Measurements from ENCODE around the gene KIF26A.

KIF26A gene

DNA sequence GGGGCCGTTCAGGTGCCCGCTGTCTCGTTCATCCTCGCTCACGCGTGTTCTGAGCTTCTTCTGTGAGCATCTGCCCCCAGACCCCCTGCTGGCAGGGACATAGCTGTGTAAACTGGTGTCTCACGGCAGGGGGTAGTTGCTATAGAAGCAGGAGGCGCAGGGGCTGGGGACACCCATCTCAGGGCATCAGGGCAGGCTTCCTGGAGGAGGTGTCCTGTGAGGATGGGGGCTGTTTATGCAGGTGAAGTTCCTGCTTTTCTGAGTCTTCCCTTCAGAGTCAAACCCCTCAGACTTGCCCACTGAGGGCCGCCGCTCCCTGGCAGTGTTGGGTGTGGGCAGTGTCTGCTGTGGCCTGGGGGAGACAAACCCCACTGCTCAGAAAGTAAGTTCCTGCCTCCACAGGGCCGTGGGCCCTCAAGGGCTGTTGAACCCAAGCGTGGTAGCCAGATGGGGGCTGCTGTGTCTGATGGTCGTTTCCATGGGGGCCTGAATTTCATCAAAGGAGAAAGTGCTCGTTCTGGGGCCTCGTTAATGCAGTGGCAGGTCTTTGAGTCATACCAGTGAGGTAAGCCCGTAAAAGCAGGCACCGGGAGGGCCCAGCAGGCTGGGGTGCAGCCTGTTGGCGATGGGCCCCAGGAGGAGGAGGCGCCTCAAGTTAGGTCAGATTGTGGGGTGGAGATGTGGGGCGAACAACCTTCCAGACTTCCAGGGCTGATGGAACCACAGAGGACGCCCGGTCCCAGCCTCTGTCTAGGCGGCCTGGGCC is 23.4 kb downstream of the KIF26A start:
- no peak for DNase-seq

DNA sequence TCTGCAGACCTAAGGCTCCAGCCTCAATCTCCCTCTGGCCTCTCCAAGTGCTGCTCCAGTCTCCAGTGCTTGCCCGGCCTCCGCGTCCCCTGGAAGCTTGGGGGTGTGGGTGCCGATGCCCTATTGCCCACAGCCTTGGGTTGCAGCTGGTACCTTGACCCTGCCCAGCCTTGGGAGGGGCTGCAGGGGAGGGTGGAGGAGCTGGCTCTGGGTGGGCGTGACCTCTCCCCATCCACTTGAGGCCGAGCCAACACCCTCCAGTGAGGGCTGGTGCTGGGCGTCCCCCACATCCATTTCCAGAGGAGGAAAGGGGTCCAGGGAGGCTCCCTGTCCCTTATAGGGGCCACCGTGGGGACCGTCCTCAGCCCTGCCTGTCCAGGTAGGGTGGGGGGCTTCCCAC is 24.1 kb downstream of the KIF26A start:
- no peak for DNase-seq

DNA sequence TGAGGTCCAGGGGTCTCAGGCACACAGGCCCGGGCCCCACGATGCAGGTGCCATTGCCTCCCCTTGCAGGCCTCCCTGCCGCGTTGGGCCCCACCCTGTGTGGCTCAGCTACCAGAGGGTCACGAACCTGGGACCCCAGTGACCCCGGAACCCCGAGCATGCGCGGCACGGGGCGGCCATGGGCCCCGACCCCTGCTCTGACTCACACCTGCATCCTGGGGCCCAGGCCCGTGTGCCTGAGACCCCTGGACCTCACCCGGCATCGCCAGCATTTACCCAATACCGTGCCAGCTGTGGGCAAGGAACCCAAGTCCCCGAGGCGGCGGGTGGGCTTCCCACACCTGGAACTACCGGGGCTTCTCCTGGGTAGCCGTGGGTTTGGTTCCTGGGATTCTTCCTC is 25.2 kb downstream of the KIF26A start:
- DNase-seq: no peak

DNA sequence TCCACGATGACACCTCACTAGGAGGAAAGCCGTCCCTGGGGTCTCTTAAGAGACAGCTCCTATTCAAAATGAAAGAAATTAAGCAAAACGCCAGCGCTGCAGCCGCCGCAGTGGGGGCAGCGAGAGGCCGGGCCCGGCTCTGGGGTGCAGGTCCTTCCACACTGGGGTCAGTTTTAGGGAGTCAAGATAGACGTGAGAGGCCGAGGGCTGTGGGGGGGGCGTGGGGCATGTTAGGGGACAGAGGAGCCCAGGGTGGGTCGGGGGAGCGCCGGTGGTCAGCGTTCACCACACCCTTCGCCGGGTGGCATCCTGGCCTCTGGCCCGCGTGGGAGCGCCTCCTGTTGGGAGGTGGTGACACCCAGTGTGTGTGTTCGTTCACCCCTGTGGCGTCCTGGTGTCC is 25.7 kb downstream of the KIF26A start:
- no peak for DNase-seq

DNA sequence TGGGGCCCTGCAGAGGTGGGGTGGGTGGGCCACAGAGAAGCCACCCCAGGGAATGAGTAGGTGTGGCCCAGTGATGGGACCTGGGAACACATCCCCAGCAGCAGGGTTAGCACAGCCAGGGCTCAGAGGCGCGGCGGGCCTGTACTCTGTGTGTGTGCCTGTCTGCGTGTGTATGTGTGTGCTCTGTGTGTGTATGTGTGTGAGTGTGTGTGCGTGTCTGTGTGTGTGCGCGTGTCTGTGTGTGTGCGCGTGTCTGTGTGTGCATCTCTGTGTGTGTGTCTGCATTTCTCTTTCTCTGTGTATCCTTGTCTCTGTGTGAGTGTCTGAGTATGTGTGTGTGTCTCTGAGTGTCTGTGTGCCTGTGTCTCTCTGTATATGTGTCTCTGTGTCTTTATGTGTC is 26.1 kb downstream of the KIF26A start:
- DNase-seq: no peak

DNA sequence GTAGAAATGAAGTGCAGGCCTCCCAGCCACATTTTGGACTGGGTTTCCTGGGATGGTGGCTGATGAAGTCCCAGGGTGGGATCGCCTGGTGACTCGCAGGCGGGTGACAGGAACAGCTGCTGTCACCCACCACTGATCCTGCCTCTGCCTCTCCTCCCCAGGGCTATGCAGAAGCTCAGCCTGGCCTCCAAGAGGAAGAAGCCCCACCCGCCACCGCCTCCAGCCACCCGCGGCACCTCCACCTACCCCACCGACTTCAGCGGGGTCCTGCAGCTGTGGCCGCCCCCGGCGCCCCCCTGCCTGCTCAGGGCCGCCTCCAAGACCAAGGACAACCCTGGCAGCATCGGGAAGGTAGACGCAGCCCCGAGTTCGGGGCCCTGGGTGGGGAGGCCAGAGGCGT is 28.3 kb downstream of the KIF26A start:
- no peak for DNase-seq

DNA sequence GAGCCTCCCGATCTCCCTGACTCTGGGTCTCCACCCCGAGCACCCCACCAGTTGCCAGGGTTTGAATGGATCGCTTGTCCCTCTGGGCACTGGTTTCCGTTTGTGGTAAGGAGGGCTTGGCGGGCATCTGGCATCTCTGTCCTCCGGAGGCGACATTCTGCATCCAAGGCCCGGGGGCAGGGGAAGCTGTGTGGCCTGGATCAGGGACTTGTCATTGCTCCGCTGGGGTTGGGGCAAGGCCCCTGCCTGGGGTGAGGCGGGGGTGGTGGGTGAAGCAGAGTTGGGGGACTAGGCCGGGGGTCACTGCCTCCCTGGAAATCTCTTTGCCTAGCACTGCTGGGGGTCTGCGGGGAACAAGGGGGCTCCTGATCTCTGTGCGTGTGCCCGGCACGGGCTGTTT is 30.2 kb downstream of the KIF26A start:
- DNase-seq: no peak

DNA sequence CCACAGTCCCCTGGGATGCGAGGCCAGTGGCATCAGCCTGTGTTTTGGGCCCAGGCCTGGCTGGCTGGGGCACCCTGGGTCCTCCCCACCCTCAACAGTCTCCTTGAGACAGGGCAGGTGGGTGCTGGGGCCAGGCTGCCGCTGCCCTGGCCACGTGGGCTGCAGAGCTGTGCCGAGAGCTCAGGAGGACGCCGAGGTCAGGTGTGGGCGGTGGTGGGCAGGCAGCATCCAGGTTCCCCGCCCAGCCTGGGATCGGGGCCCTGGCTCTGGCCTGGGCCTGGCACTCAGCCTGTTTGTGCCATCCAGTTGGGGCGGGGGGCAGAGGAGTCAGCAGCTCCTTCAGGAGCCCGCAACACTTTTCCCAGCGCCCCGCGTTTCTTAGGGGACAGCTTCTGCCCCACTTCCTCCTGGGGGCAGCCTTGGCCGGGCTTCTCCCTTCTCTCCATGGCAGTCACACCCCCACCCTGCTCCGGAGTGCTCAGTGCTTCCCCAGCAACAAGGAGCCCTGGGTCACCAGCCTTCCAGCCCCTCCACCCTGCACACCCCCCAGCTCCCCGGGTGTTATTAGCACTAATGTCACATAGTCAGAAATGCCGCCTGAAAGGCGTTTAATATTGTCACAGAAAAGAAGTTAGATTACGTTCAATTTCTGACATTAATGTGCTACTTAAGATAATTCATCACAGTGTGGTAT is 30.8 kb downstream of the KIF26A start:
- no peak for DNase-seq

DNA sequence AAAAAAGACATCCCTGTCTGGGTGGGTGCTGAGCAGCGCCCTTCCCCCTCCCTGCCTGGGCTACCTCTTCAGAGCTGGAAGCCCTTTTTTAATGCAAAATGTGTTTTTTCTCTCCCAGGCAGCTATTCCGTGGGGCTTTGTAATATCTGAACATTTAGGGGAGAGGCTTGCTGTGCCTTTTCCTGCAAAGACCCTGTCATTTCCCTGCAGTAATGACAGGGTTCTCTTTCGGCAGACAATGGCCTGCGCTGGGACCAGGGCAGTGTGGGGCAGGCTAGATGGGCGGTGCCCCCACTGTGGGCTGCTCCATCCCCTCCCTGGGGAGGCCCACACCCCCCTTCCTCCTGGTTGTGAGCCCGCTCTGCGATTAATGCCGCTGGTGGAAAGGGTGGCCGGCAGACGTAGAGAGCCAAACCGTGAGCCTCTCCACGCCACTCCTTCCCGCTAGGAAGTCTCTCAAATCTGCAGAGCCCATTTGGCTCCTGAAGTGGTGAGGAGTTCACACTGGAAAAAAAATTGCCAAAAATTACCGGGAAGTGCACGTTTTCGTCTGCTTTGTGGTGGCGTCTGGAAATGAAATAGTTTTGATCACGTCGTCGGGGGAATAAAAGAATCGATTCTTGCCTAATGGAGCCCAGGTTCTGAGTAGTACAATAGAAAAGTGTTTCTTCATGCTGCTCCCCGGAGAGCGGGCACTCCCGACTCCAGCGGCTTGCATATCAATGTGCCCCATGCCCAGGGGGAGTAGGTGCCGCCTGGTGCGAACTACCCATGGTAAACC is 31.5 kb downstream of the KIF26A start:
- no peak for DNase-seq

DNA sequence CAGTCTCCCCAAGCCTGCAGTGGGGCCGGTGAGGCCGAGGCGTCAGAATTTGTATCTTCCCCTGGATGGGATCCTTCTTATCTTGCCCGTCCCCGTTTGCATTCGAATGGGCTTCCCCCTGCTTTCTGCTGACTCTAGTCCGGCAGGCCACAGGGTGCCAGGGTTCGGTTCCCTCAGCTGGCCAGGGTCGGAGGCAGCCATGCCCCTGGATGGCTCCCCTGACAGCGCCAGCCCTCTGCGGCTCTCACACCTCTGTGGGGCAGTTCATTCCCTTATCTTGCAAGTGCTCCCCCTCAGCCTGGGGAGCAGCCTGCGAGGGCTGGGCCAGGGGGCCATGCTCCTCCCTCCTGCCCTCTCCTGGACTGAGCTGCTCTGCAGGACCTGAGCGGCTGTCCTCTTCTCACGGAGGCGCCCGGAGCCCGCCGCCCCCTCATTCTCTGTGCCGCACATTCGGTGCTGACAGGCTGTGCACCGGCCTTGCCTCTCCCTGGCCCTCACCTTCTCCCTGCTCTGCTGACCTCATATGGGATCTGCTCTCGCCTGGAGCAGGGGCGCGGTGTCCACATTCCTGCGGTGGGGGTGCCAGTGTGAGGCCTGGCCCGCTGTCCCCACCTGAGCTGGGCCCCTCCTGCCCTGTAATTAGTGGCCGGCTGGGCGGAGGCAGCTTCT is 32.8 kb downstream of the KIF26A start:
- no peak for DNase-seq

DNA sequence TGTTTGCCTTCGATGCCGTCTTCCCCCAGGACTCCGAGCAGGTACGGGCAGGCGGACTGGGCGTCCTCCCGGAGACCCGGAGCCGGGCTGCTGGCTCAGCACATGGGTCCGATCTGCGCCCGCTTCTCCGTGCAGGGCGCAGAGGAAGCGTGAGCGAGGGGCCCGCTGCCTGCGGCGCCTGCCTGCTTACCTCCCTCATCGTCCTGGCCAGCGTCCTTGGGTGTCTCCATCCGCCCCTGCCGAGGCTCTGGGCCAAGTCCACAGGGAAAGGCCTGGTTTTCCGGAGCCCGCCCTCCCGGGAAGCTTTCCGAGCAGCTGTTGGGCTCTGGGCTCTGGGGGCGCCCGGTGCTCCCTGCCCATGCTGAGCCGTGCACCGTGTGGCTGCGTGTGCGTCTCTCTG is 33.5 kb downstream of the KIF26A start:
- no peak for DNase-seq

DNA sequence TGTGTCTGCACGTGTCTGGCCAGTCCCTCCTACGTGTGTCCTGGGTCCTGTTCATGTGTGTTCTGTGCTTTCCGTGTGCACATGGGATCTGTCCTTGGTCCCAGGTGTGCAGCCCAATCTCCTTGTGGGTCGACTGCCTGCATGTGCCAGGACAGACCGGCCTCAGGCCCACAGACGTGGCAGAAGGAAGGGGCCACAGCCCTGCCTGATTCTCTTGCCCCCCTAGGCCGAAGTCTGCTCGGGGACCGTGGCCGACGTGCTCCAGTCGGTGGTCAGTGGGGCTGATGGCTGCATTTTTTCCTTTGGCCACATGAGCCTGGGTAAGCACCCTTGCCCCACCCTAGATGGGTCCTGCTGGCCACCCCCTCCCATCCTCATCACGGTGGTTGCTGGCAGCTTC is 34.0 kb downstream of the KIF26A start:
- no peak for DNase-seq

DNA sequence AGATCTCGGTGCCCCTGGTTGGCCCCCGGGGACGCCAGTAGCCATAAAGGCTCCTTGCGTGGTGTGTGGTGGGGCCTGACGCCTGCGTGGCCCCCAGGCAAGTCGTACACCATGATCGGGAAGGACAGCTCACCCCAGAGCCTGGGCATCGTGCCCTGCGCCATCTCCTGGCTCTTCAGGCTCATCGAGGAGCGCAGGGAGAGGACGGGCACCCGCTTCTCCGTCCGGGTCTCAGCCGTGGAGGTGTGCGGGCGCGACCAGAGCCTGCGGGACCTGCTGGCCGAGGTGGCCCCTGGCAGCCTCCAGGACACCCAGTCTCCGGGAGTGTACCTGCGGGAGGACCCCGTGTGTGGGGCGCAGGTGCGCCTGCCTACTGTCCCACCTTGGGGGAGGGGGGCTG is 34.5 kb downstream of the KIF26A start:
- DNase-seq: no peak

DNA sequence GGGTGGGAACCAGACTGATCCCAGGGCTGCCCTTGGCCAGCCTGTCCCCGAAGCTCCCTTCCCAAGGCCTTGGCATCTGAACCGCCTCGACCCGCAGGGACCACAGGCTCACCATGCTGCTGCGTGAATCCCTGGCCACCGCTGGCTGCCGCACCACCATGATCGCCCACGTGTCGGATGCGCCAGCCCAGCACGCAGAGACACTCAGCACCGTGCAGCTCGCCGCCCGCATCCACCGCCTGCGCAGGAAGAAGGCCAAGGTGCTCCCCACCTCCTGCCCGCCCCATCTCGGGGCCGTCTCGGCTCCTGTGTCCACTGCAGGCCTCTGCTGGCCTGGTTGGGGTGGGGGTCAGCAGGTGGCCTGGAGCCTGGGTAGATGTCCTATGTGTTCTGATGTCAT is 35.7 kb downstream of the KIF26A start:
- no peak for DNase-seq

DNA sequence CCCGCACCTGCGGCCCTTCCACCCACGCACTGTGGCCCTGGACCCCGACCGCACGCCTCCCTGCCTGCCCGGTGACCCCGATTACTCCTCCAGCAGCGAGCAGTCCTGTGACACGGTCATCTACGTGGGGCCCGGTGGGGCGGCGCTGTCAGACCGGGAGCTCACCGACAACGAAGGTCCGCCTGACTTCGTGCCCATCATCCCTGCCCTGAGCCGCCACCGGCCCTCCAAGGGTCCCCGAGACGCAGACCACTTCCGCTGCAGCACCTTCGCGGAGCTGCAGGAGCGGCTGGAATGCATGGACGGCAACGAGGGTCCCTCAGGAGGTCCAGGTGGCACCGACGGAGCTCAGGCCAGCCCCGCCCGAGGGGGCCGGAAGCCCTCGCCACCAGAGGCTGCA is 36.7 kb downstream of the KIF26A start:
- DNase-seq: no peak

DNA sequence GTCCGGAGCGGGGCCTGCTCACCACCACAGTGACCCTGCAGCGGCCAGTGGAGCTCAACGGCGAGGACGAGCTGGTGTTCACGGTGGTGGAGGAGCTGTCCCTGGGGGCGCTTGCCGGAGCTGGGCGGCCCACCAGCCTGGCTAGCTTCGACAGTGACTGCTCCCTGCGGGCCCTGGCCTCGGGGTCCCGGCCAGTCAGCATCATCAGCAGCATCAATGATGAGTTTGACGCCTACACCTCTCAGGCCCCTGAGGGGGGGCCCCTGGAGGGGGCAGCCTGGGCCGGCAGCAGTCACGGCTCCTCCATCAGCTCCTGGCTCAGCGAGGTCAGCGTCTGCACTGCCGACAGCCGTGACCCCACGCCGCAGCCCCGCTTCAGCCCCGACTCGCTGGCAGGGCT is 37.4 kb downstream of the KIF26A start:
- DNase-seq: no peak

DNA sequence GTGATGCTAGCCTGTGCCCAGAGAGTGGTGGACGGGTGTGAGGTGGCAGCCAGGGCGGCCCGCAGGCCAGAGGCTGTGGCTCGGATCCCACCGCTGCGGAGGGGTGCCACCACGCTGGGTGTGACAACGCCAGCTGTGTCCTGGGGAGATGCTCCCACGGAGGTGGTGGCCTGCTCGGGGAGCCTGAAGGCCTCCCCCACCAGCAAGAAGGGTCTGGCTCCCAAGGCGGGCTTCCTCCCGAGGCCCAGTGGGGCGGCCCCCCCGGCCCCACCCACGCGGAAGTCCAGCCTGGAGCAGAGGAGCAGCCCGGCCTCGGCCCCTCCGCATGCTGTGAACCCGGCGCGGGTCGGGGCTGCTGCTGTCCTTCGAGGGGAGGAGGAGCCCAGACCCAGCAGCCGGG is 38.2 kb downstream of the KIF26A start:
- DNase-seq: no peak

DNA sequence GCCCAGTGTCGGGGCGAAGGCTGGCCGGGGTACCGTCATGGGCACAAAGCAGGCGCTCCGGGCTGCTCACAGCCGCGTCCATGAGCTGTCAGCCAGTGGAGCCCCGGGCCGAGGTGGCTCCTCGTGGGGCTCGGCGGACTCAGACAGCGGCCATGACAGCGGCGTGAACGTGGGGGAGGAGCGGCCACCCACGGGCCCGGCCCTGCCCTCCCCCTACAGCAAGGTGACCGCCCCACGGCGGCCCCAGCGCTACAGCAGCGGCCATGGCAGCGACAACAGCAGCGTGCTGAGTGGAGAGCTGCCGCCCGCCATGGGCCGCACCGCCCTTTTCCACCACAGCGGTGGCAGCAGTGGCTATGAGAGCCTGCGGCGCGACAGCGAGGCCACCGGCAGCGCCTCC is 39.0 kb downstream of the KIF26A start:
- no peak for DNase-seq

DNA sequence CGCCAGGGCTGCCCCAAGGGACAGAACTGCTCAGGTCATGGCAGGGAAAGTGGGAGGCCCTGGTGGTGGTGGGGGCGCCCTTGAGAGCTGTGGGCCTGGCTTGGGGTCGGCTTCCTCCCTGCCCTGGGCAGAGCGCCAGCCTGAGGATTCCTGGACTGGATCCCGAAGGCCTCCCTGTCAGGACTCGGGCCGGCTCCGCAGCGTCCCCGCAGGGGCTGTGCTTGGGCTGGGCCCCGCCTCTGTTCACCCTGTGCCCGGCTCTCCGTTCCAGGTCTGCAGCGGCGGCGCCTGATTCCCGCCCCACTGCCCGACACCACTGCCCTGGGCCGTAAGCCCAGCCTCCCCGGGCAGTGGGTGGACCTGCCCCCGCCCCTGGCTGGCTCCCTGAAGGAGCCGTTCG is 39.9 kb downstream of the KIF26A start:
- no peak for DNase-seq

DNA sequence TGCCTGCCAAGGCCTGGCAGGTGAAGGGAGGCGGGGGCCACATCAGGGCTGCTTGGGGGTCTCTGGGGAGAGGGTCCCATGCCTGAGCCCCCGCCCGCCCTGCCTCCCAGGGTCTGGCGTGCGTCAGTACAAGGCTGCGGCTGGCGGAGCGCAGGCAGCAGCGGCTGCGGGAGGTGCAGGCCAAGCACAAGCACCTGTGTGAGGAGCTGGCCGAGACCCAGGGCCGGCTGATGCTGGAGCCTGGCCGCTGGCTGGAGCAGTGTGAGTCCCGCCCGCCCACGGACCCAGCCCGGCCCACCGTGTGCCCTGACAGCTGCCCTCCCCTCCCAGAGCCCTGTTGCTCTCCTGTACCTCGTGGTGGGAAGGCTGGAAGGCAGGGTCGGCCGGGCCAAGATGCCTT is 40.7 kb downstream of the KIF26A start:
- DNase-seq: no peak

DNA sequence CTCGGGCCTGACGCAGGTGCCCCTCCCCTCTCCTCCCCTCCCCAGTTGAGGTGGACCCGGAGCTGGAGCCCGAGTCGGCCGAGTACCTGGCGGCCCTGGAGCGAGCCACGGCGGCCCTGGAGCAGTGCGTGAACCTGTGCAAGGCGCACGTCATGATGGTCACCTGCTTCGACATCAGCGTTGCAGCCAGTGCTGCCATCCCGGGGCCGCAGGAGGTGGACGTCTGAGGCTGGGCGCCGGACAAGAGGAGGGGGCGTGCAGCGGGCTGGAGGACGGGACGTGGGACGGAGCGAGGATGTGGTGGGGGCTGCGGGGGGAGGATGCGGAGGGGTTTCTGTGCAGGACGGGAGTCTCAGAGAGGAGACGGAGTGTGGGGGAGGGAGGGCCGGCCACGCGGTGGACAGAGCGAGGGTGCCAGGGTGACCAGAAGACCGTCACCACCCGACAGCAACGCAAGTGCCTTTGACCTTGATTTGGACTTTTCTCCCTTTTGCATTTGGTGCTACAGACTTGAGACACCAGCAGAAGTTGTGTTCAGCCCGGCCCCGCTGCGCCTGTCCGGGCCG is 41.3 kb downstream of the KIF26A start:
- DNase-seq: no peak

DNA sequence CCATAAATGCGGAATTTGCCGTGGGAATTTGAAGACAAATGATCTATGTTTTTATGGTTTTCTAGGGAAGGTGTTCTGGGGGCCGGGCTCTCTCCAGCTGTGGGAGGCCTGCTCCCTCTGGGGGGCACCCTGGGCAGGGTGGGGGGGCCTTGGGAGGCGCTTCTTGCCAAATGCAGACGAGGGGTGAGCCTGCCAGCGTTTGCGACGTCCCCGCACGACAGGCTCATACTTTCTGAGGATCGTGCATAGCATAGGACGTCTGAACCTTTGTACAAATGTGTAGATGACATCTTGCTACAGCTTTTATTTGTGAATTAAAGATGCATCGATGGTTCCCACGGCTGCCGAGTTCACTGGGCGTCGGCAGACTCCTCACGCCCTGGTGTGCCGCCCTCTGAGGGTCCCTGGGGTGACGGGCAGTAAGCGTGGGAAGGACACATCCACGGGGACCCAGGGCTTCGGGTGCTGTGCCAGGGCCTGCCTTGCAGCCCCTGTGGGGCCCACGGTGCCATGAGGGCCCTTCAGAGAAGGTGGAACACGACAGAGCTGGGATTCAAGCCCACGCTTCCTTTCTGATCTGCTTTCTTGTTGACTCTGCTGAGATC is 42.3 kb downstream of the KIF26A start:
- DNase-seq: no peak
